Measurements from ENCODE around the gene PIGM. TPM values are rescaled to one million over a fixed set of nuclear protein-coding genes. Genes with fewer than 3 reads are reported as not detected.

PIGM gene
- total RNA-seq, 2 experiments from 2014 or later, result 5.9 to 6.4 TPM

Other genes starting within 250 kb of the PIGM start
- under 1 TPM in 1 of 2 experiments, not detected in 1; 0.15 TPM for gene FCRL6, start 229.6 kb downstream of the PIGM start, total RNA-seq
- gene SLAMF8, start 205.1 kb downstream of the PIGM start, total RNA-seq, result under 1 TPM; 0.47 to 0.89 TPM
- gene VSIG8, start 169.3 kb downstream of the PIGM start, total RNA-seq, result not detected
- gene CFAP45, start 131.8 kb downstream of the PIGM start, total RNA-seq, result under 1 TPM; 0.25 to 0.37 TPM
- gene TAGLN2, start 106.5 kb downstream of the PIGM start, total RNA-seq, result 100 to 1,000 TPM; 429 to 461 TPM
- gene IGSF9, start 86.4 kb downstream of the PIGM start, total RNA-seq, result not detected
- not detected for gene SLAMF9, start 77.8 kb downstream of the PIGM start, total RNA-seq
- gene KCNJ10, start 38.2 kb upstream of the PIGM start, total RNA-seq, result not detected
- gene KCNJ9, start 49.5 kb upstream of the PIGM start, total RNA-seq, result not detected
- gene IGSF8, start 66.6 kb upstream of the PIGM start, total RNA-seq, result 10 to 100 TPM; 36.4 to 40.9 TPM
- gene ATP1A2, start 83.8 kb upstream of the PIGM start, total RNA-seq, result not detected
- gene ATP1A4, start 119.6 kb upstream of the PIGM start, total RNA-seq, result not detected
- not detected for gene CASQ1, start 158.6 kb upstream of the PIGM start, total RNA-seq
- 10 to 100 TPM; 29.3 to 32.5 TPM for gene PEA15, start 173.4 kb upstream of the PIGM start, total RNA-seq
- gene DCAF8, start 230.6 kb upstream of the PIGM start, total RNA-seq, result 100 to 1,000 TPM; 112 to 117 TPM